Neural cell (in vitro differentiated cells): ENCODE results near the gene XPR1. TPM values are rescaled to one million over a fixed set of nuclear protein-coding genes. Genes with fewer than 3 reads are reported as not detected.

ENCODE experiments used
- H2AFZ ChIP-seq: fragments of 200-600, 300-800 bp; sonication (generic), shearing (Covaris generic); 2 replicates; pipeline ENCODE4 v1.6.0; 2014; ENCODE audit warnings: low read depth, mild to moderate bottlenecking, antibody characterized with exemption, low read length, moderate library complexity
- H3F3A ChIP-seq: fragments of 200-600 bp; shearing (Covaris generic); 2 replicates; pipeline ENCODE4 v1.6.1; 2016; ENCODE audit warnings: mild to moderate bottlenecking, moderate library complexity, mixed read lengths, antibody characterized with exemption, low read length; ENCODE audit not compliant: insufficient read depth, poor library complexity, severe bottlenecking
- H3K27ac ChIP-seq: fragments of 200-600, 300-800 bp; sonication (generic), shearing (Covaris generic); 2 replicates; pipeline ENCODE4 v1.5.1; 2014; ENCODE audit warnings: mild to moderate bottlenecking, low read length, moderate library complexity
- H3K27me3 ChIP-seq: fragments of 300-800, 200-600 bp; sonication (generic), shearing (Covaris generic); 2 replicates; pipeline ENCODE4 v1.6.0; 2014; ENCODE audit warnings: mild to moderate bottlenecking, low read depth, low read length, moderate library complexity; ENCODE audit not compliant: insufficient read depth
- H3K36me3 ChIP-seq: fragments of 300-800, 200-600 bp; sonication (generic), shearing (Covaris generic); 2 replicates; pipeline ENCODE4 v1.5.1; 2014; ENCODE audit warnings: mild to moderate bottlenecking, antibody characterized with exemption, low read length, moderate library complexity; ENCODE audit not compliant: insufficient read depth
- H3K4me2 ChIP-seq: fragments of 300-800, 200-600 bp; sonication (generic), shearing (Covaris generic); 2 replicates; pipeline ENCODE4 v1.6.0; 2014; ENCODE audit warnings: mild to moderate bottlenecking, low read length
- H3K4me3 ChIP-seq: fragments of 300-800, 200-600 bp; sonication (generic), shearing (Covaris generic); 2 replicates; pipeline ENCODE4 v1.5.1; 2014; ENCODE audit warnings: mild to moderate bottlenecking, low read length, moderate library complexity
- H3K79me2 ChIP-seq: fragments of 200-600 bp; shearing (Covaris generic); replicated peaks from 2 replicates; pipeline ENCODE4 v1.6.0; 2014; ENCODE audit warnings: mild to moderate bottlenecking, low read length, moderate library complexity; ENCODE audit not compliant: insufficient read depth
- H3K9ac ChIP-seq: fragments of 300-800, 200-600 bp; sonication (generic), shearing (Covaris generic); 2 replicates; pipeline ENCODE4 v1.6.1; 2016; ENCODE audit warnings: mild to moderate bottlenecking, low read length, mixed read lengths
- H3K9me2 ChIP-seq: fragments of 200-600 bp; shearing (Covaris generic); 2 replicates; pipeline ENCODE4 v1.6.1; 2016; ENCODE audit warnings: mild to moderate bottlenecking, low read length, mixed read lengths; ENCODE audit not compliant: insufficient read depth
- H3K9me3 ChIP-seq: fragments of 200-600, 300-800 bp; sonication (generic), shearing (Covaris generic); 2 replicates; pipeline ENCODE4 v1.6.1; 2016; ENCODE audit warnings: mild to moderate bottlenecking, mixed run types, low read length, moderate library complexity, mixed read lengths
- H4K20me1 ChIP-seq: fragments of 200-600 bp; shearing (Covaris generic); 2 replicates; pipeline ENCODE4 v1.6.1; 2016; ENCODE audit warnings: mild to moderate bottlenecking, mixed run types; ENCODE audit not compliant: insufficient read depth
- CTCF ChIP-seq: fragments of 450-650 bp; IDR thresholded peaks from 2 replicates; pipeline ENCODE4 v1.5.1; 2014; ENCODE audit warnings: antibody characterized with exemption, mild to moderate bottlenecking, moderate library complexity; ENCODE audit not compliant: poor library complexity, severe bottlenecking
- EP300 ChIP-seq: fragments of 450-650 bp; conservative IDR thresholded peaks from 2 replicates; pipeline ENCODE4 v1.6.1; 2014; ENCODE audit warnings: antibody characterized with exemption, mild to moderate bottlenecking, moderate library complexity; ENCODE audit not compliant: poor library complexity, severe bottlenecking
- EZH2 ChIP-seq: fragments of 200-600, 300-800 bp; shearing (Covaris generic), sonication (generic); IDR thresholded peaks from 2 replicates; pipeline ENCODE4 v1.6.1; 2014; ENCODE audit warnings: antibody characterized with exemption, low read length, borderline replicate concordance, mild to moderate bottlenecking; ENCODE audit not compliant: insufficient read depth, poor library complexity, severe bottlenecking
- MXI1 ChIP-seq: fragments of 450-650 bp; conservative IDR thresholded peaks from 2 replicates; pipeline ENCODE4 v1.6.1; 2014; ENCODE audit warnings: antibody characterized with exemption, mild to moderate bottlenecking; ENCODE audit not compliant: poor library complexity, severe bottlenecking
- POLR2AphosphoS5 ChIP-seq: IDR thresholded peaks from 2 replicates; pipeline ENCODE4 v1.6.1; 2012
- RAD21 ChIP-seq: fragments of 450-650 bp; conservative IDR thresholded peaks from 2 replicates; pipeline ENCODE4 v1.6.1; 2014; ENCODE audit warnings: antibody characterized with exemption, mild to moderate bottlenecking, moderate library complexity
- REST ChIP-seq: IDR thresholded peaks from 2 replicates; pipeline ENCODE4 v1.6.1; 2012; ENCODE audit warnings: borderline replicate concordance
- SMC3 ChIP-seq: fragments of 450-650 bp; conservative IDR thresholded peaks from 2 replicates; pipeline ENCODE4 v1.6.1; 2014; ENCODE audit warnings: antibody characterized with exemption, mild to moderate bottlenecking, moderate library complexity; ENCODE audit not compliant: poor library complexity
- TAF1 ChIP-seq: IDR thresholded peaks from 2 replicates; pipeline ENCODE4 v1.6.1; 2012; ENCODE audit warnings: low read depth
- polyA plus RNA-seq: library from polyadenylated mRNA; depleted of rRNA; stranded (reverse); fragments of >200 nt; gene quantifications from 2 replicates; pipeline ENCODE4 v1.2.3, GENCODE V29; 2014
- small RNA-seq, 3 experiments: library from RNA; depleted of rRNA; stranded (forward); fragments of <200 nt; gene quantifications; one replicate each; pipeline ENCODE3, GENCODE V24; 2012

The XPR1 gene
- polyA plus RNA-seq, 1 donor from 2014 or later = 185 TPM

GRCh38 chr1:180939711-180940103 lies 307.9 kb downstream of the XPR1 start:
- H3F3A ChIP-seq = no peaks in the 10 kb centered on the region
- no peak for TF ChIP-seq SMC3
- TF ChIP-seq TAF1 = no peak
- no peak for TF ChIP-seq RAD21
- no peak for TF ChIP-seq POLR2AphosphoS5
- TF ChIP-seq EP300 = no peak
- no peak for TF ChIP-seq EZH2
- no peak for TF ChIP-seq REST
- TF ChIP-seq MXI1 = no peak
- TF ChIP-seq CTCF = no peak
- H3K9ac ChIP-seq = no peak overlapping the region
- H3K9me2 ChIP-seq = no peaks in the 10 kb centered on the region
- H3K27ac ChIP-seq = no peak overlapping the region
- H2AFZ ChIP-seq = no peak overlapping the region
- H4K20me1 ChIP-seq = no peaks in the 10 kb centered on the region
- H3K79me2 ChIP-seq = no peaks in the 10 kb centered on the region
- no peak overlapping the region for H3K4me2 ChIP-seq
- H3K36me3 ChIP-seq = no peaks in the 10 kb centered on the region
- H3K4me3 ChIP-seq = no peak overlapping the region
- no peaks in the 10 kb centered on the region for H3K27me3 ChIP-seq
- H3K9me3 ChIP-seq = no peaks in the 10 kb centered on the region

Small RNAs within 50 kb of the gene (small RNA-seq; reads per million reads assigned to genes)
- gene RF00026 = 0 reads per million in 3 experiments

Other genes with a start within 250 kb of the XPR1 start
- gene ACBD6, start 129.4 kb upstream of the XPR1 start, polyA plus RNA-seq = 92.4 and 110 TPM in 2 replicates
- not detected in 2 replicates for gene OVAAL, start 73.1 kb upstream of the XPR1 start, polyA plus RNA-seq